Effector memory CD4-positive, alpha-beta T cell (primary cell): ENCODE results near the gene HDGFL3.
"Not testable (repeated sequence)": the region's sequence is repeated elsewhere in the genome, so short reads cannot be mapped to it uniquely, and the experiment has no call there.

Experiments
- DNase-seq, 3 donors: peaks; one replicate each; pipeline ENCODE4 v3.0.0-alpha.2; 2020
- H3K27ac ChIP-seq: 2 replicates; pipeline ENCODE4 v1.7.0; 2013; ENCODE audit warnings: mild to moderate bottlenecking, low read length, moderate library complexity; ENCODE audit not compliant: insufficient read depth, poor library complexity, severe bottlenecking
- H3K27me3 ChIP-seq: replicated peaks from 2 replicates; pipeline ENCODE4 v1.7.0; 2013; ENCODE audit warnings: mild to moderate bottlenecking, low read length; ENCODE audit not compliant: insufficient read depth, control insufficient read depth, poor library complexity, severe bottlenecking
- H3K36me3 ChIP-seq: 2 replicates; pipeline ENCODE4 v1.7.0; 2013; ENCODE audit warnings: mild to moderate bottlenecking, low read length, moderate library complexity; ENCODE audit not compliant: control insufficient read depth, insufficient read depth
- H3K4me1 ChIP-seq: 2 replicates; pipeline ENCODE4 v1.7.0; 2013; ENCODE audit warnings: low read length, mild to moderate bottlenecking; ENCODE audit not compliant: control insufficient read depth, insufficient read depth, poor library complexity, severe bottlenecking
- H3K4me3 ChIP-seq: 2 replicates; pipeline ENCODE4 v1.7.0; 2013; ENCODE audit warnings: low read length, low read depth, mild to moderate bottlenecking; ENCODE audit not compliant: insufficient read depth, poor library complexity, severe bottlenecking
- H3K9me3 ChIP-seq: 2 replicates; pipeline ENCODE4 v1.7.0; 2013; ENCODE audit warnings: mild to moderate bottlenecking, low read length, moderate library complexity; ENCODE audit not compliant: control insufficient read depth
- total RNA-seq, 3 donors: gene quantifications; one replicate each; lab custom pipeline; 2026; lab: John Stamatoyannopoulos, UW

HDGFL3 gene
- total RNA-seq, result 3.9 to 6.2 (median 5.9) reads per million in 3 donors

DNA sequence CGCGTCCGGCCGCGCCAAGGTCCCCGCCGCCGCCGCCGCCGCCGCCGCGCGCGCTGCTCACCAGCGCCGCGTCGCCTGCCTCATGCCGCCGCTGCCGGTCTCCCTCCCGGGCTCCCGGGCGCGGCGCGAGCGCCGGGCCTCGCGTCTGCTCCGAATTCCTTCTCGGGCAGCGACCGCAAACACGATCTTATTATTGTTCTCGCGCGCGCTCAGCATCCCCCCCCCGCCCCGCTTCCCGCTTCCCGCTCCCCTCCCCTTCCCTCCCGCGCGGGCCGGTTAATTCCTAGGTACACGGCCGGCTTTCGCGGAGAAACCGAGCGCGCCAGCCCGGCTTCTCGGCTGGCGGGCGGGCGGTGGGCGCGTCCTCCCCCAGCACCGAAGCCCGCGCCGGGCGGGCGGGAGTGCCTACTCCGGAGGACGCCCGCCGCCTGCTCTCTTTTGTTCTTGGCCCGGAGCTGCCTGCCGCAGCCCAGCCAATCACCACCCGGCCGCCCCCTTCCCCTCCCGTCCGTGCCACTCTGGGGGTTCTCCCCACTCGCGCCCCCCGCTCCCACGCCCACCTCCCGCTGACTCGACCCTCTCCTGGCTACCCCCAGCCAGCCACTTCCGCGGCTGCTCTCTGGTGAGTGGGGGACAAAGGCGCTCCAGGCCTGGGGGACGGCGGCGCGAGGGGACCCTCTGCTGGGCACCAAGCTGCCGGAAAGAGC, at the start of gene HDGFL3:
Gene HDGFL3, minus strand, starts transcription at position 164 of the 707 bp plus-strand sequence. CDS start 409 bp downstream, outside the sequence.
- no peak within 1 kb of the TSS for H3K27ac ChIP-seq
- no peaks in the 10 kb centered on the region for H3K9me3 ChIP-seq
- peak within 1 kb of the TSS; percentile 63 for H3K4me3 ChIP-seq
- peaks cover 18% of the 10 kb centered on the region for H3K27me3 ChIP-seq
- H3K36me3 ChIP-seq, result no peaks in the 10 kb centered on the region
- DNase-seq, result no peak
- H3K4me1 ChIP-seq, result peaks cover 8% of the 10 kb centered on the region

DNA sequence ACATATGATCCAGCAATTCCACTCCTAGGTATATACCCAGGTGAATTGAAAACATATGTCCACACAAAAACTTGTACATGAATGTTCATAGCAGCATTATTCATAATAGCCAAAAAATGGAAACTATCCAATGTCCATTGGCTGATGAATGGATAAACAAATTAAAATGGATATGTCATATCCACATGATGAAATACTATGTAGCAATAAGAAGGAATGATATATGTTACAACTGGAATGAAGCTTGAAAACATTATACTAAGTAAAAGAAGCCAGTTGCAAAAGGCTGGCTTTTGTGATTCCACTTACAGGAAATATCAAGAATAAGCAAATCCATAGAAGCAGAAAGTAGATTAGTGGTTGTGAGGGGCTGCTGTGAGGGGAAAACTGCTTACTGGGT, 43.2 kb upstream of the HDGFL3 start:
- Histone ChIP-seq H3K27me3 (no peaks in the 10 kb centered on the region), H3K27ac (no peak overlapping the region), H3K4me3 (no peak overlapping the region), H3K36me3 (no peaks in the 10 kb centered on the region), H3K4me1 (no peaks in the 10 kb centered on the region), H3K9me3 (no peaks in the 10 kb centered on the region)
- no peak for DNase-seq

DNA sequence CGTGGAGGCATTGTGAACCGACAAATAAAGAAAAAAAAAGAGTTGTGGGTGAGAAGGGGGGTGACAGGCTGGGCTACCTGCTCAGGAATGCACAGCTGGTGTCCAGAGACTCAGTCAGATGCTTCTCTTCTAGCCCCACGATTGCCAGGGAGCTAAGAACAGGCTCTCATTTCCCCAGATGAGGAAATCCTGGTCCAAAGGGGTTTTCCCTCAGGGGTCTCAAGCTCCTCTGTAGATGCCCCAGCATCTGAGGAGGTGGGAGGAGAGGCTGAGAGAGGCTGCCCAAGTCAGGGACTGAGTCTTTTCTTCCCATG, 41.4 kb upstream of the HDGFL3 start:
- Histone ChIP-seq H3K9me3 (no peaks in the 10 kb centered on the region), H3K27me3 (no peaks in the 10 kb centered on the region), H3K4me1 (no peaks in the 10 kb centered on the region), H3K27ac (no peak overlapping the region), H3K4me3 (no peak overlapping the region), H3K36me3 (no peaks in the 10 kb centered on the region)
- no peak for DNase-seq

DNA sequence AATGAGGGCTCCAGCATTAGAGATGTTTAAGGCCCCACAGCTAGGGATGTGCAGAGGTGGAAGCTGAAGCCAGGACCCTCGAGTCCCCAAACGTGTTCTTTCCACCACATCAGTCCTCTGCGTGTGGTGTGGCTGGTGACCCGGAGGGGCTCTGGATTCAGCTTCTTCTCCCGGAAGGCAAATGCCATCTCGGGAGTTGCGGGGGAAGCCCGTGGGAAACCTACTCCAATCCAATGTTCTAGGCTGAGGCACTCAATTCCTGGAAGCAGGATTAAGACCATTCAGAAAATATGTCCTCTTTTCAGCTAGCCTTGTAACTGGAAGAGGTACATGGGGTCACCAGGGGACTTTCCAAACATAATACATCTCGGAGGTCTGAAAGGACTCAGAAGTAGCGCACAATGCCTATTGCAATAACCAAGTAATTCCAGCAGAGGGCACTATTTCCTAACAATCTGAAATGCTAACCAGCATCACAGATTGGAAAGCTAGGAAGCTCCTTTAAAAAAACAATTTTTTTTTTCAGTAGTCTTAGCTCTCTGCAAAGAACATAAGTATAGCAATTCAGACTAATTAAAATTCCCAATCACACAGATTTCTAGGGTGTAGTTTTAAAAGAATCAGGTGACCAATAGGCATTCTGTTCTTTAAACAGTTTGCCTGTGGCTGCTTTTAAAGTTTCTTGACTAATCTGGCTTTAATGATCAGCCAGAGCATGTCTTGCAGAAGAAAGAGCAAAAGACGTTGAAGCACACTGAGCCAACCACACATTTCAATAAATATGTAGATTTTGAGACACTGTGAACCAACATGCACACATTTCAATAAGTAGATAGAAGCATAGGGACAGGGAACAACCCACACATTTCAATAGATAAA, 40.8 kb upstream of the HDGFL3 start:
- Histone ChIP-seq H3K9me3 (no peaks in the 10 kb centered on the region), H3K27me3 (no peaks in the 10 kb centered on the region), H3K27ac (no peak overlapping the region), H3K4me1 (no peaks in the 10 kb centered on the region), H3K36me3 (no peaks in the 10 kb centered on the region), H3K4me3 (no peak overlapping the region)
- DNase-seq, result no peak

DNA sequence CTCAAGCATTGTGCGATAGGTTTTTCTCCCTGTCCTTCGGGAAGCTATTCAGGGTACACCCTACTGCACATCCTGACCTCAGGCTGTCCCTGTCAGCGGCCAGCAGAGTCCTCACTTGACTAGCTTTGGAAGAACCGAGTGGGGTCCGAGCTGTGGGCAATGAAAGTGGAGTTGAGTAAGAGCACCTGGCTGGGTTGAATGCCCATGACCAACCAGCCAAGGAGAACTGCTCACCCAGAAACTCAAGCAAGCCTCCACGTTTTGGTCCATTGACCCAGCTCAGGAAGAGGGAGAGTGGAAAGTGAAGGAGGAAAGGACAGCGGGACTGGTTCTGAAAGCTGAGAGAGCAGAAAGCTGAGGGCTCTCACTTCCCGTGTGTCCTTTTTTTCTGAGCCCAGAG, 36.0 kb upstream of the HDGFL3 start:
- no peaks in the 10 kb centered on the region for H3K9me3 ChIP-seq
- no peaks in the 10 kb centered on the region for H3K36me3 ChIP-seq
- no peak overlapping the region for H3K4me3 ChIP-seq
- no peaks in the 10 kb centered on the region for H3K27me3 ChIP-seq
- DNase-seq, result no peak
- no peak overlapping the region for H3K27ac ChIP-seq
- H3K4me1 ChIP-seq, result no peaks in the 10 kb centered on the region

DNA sequence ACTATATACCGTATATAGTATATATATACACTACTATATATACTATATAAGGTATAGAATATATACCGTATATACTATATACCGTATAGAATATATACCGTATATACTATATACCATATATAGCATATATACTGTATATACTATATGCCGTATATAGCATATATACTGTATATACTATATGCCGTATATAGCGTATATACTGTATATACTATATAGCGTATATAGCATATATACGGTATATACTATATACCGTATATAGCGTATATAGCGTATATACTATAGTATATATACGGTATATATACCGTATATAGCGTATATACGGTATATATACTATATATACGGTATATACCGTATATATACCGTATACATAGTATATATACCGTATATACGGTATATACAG, 22.6 kb upstream of the HDGFL3 start:
- H3K27me3 ChIP-seq, result no peaks in the 10 kb centered on the region
- no peak overlapping the region for H3K4me3 ChIP-seq
- no peak for DNase-seq
- H3K27ac ChIP-seq, result no peak overlapping the region
- no peaks in the 10 kb centered on the region for H3K36me3 ChIP-seq
- no peaks in the 10 kb centered on the region for H3K4me1 ChIP-seq
- H3K9me3 ChIP-seq, result no peaks in the 10 kb centered on the region

DNA sequence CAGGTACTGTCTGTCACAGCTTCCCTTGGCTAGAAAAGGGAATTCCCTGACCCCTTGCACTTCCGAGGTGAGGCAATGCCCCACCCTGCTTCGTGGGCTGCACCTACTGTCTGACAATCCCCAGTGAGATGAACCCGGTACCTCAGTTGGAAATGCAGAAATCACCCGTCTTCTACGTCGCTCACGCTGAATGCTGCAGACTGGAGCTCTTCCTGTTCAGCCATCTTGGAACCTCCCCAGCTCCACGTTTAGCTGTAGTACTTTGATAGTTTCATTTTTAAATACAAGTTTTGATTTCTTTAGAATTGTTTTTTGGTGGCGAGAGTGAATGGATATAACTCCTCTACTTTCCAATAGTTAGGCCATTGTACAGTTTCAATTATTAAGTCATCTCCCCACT, 17.8 kb upstream of the HDGFL3 start:
- no peak for DNase-seq
- Histone ChIP-seq H3K4me1 (no peaks in the 10 kb centered on the region), H3K9me3 (no peaks in the 10 kb centered on the region), H3K27me3 (no peaks in the 10 kb centered on the region), H3K36me3 (no peaks in the 10 kb centered on the region), H3K4me3 (no peak overlapping the region), H3K27ac (no peak overlapping the region)

DNA sequence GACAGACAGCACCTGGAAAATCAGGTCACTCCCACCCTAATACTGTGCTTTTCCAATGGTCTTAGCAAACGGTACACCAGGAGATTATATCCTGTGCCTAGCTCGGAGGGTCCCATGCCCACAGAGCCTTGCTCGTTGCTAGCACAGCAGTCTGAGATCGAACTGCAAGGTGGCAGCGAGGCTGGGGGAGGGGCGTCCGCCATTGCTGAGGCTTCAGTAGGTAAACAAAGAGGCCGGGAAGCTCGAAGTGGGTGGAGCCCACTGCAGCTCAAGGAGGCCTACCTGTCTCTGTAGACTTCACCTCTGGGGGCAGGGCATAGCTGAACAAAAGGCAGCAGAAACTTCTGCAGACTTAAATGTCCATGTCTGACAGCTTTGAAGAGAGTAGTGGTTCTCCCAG, 14.2 kb upstream of the HDGFL3 start:
- H3K4me1 ChIP-seq, H3K9me3 ChIP-seq, H3K27ac ChIP-seq, H3K36me3 ChIP-seq, H3K27me3 ChIP-seq, H3K4me3 ChIP-seq, DNase-seq: not testable (repeated sequence)

DNA sequence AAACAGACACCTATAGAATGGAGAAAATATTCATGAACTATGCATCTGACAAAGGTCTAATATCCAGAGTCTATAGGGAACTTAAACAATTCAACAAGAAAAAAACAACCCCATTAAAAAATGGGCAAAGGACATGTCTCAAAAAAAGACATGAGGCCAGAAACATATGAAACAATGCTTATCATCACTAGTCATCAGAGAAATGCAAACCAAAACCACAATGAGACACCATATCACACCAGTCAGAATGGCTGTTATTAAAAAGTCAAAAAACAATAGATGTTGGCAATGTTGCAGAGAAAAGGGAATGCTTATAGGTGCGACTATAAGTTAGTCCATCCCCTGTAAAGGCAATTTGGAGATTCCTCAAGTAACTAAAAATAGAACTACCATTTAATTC, 11.4 kb upstream of the HDGFL3 start:
- DNase-seq, result no peak
- Histone ChIP-seq H3K36me3 (no peaks in the 10 kb centered on the region), H3K27me3 (no peaks in the 10 kb centered on the region), H3K4me3 (no peak overlapping the region), H3K27ac (no peak overlapping the region), H3K4me1 (no peaks in the 10 kb centered on the region), H3K9me3 (no peaks in the 10 kb centered on the region)

DNA sequence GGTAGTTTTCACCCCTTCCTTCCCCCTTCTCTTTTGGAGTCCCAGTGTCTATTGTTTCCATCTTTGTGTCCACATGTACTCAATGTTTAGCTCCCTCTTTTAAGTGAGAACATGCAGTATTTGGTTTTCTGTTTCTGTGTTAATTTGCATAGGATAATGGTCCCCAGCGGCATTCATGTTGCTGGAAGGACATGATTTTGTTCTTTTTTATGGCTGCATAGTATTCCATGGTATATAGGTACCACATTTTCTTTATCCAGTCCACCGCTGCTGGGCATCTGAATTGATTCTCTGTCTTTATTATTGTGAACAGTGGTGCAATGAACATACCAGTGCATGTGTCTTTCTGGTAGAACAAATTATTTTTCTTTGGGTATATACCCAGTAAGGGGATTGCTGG, 7.7 kb upstream of the HDGFL3 start:
- Histone ChIP-seq H3K4me3 (no peak overlapping the region), H3K9me3 (no peaks in the 10 kb centered on the region), H3K4me1 (no peaks in the 10 kb centered on the region), H3K27me3 (no peaks in the 10 kb centered on the region), H3K27ac (no peak overlapping the region), H3K36me3 (no peaks in the 10 kb centered on the region)
- DNase-seq, result no peak
